Measurements from ENCODE around the gene CCR7. TPM values are rescaled to one million over a fixed set of nuclear protein-coding genes. Genes with fewer than 3 reads are reported as not detected.

The CCR7 gene
- total and polyA plus RNA-seq, 8 donors = 0.07 to 0.82 (median 0.09) TPM; not detected in 3

GRCh38 chr17:40533896-40534295, 31.4 kb downstream of the CCR7 start:
- DNase-seq = no peak
- Histone ChIP-seq H3K4me3 (no peak overlapping the region), H3K27me3 (no peaks in the 10 kb centered on the region), H3K4me1 (peaks cover 0 to 4% (median 0%) of the 10 kb centered on the region in 3 donors), H3K36me3 (no peaks in the 10 kb centered on the region), H3K9me3 (no peaks in the 10 kb centered on the region), H3K27ac (no peak overlapping the region)
- TF ChIP-seq CTCF (IDR thresholded peaks at IDR 0.05) = no peak
- no peak for ATAC-seq
- no peak for FAIRE-seq
- intact Hi-C loops (cut with DNase I) = loop anchor here in 2 of 3 donors (5.0 kb wide), 1 partner anchor 92 kb away; the partner anchor contains the start of gene IGFBP4 (in 2 of the 2)
- 37 to 38% methylated on average over 4 of the region's 4 CpGs for WGBS, 2 donors

- Histone ChIP-seq H3K4me3 (no peak overlapping the region), H3K9me3 (no peaks in the 10 kb centered on the region), H3K27me3 (no peaks in the 10 kb centered on the region), H3K36me3 (no peaks in the 10 kb centered on the region), H3K27ac (no peak overlapping the region), H3K4me1 (no peaks in the 10 kb centered on the region)
- WGBS, 2 donors = 34 to 46% methylated on average over 6 of the region's 6 CpGs
- intact Hi-C loops (cut with DNase I) = loop anchor here in 2 of 3 donors (5.0 kb wide), 1 partner anchor 90 kb away; the partner anchor contains the start of gene IGFBP4 (in 2 of the 2)
- no peak for FAIRE-seq
- no peak for TF ChIP-seq CTCF (IDR thresholded peaks at IDR 0.05)
- DNase-seq = no peak
- no peak for ATAC-seq
Measured at GRCh38 chr17:40532520-40533253, 32.6 kb downstream of the CCR7 start.

- intact Hi-C loops (cut with DNase I) = loop anchor here in 2 of 3 donors (5.0 kb wide), 1 partner anchor 89 kb away; the partner anchor contains the start of gene IGFBP4 (in 2 of the 2)
- peak in 2 of 6 donors; percentile 14 to 32 for DNase-seq
- H3K27ac ChIP-seq = no peak overlapping the region
Measured at GRCh38 chr17:40531051-40531991, 34.0 kb downstream of the CCR7 start.

GRCh38 chr17:40530531-40530994, 34.7 kb downstream of the CCR7 start:
- TF ChIP-seq CTCF (IDR thresholded peaks at IDR 0.05) = no peak
- Histone ChIP-seq H3K27ac (no peak overlapping the region), H3K4me1 (no peaks in the 10 kb centered on the region), H3K4me3 (no peak overlapping the region), H3K9me3 (no peaks in the 10 kb centered on the region), H3K27me3 (no peaks in the 10 kb centered on the region), H3K36me3 (no peaks in the 10 kb centered on the region)
- no peak for ATAC-seq
- intact Hi-C loops (cut with DNase I) = loop anchor here in 2 of 3 donors (5.0 kb wide), 1 partner anchor 88 kb away; the partner anchor contains the start of gene IGFBP4 (in 2 of the 2)
- FAIRE-seq = no peak
- WGBS, 2 donors = 84 to 91% methylated on average over 5 of the region's 5 CpGs
- DNase-seq = peak in 2 of 6 donors; percentile 10 to 26

More at GRCh38 chr17:40531051-40531991, 34.0 kb downstream of the CCR7 start:
- H3K4me3 ChIP-seq = no peak overlapping the region
- no peak for TF ChIP-seq CTCF (IDR thresholded peaks at IDR 0.05)
- WGBS, 2 donors = 78 to 81% methylated on average over 15 of the region's 15 CpGs
- FAIRE-seq (no peak), ATAC-seq (no peak)
- H3K36me3 ChIP-seq = no peaks in the 10 kb centered on the region
- no peaks in the 10 kb centered on the region for H3K27me3 ChIP-seq
- no peaks in the 10 kb centered on the region for H3K4me1 ChIP-seq
- no peaks in the 10 kb centered on the region for H3K9me3 ChIP-seq

Data from pancreas (tissue), 10 donors.